Loucy (cell line): Measurements from ENCODE around the gene CCRL2.
"Not testable (repeated sequence)": the region's sequence is repeated elsewhere in the genome, so short reads cannot be mapped to it uniquely, and the experiment has no call there.

Source experiments
- H2AFZ ChIP-seq: fragments of 200-600 bp; sonication (generic); 2 replicates; pipeline ENCODE4 v1.6.0; 2016; ENCODE audit warnings: antibody characterized with exemption, mild to moderate bottlenecking, low read length, moderate library complexity
- H3F3A ChIP-seq: fragments of 200-600 bp; 2 replicates; pipeline ENCODE4 v1.6.0; 2016; ENCODE audit warnings: antibody characterized with exemption, low read depth, mild to moderate bottlenecking
- H3K27me3 ChIP-seq: fragments of 200-600 bp; sonication (generic); 2 replicates; pipeline ENCODE4 v1.6.1; 2014; ENCODE audit warnings: low read length, mild to moderate bottlenecking; ENCODE audit not compliant: insufficient read depth, poor library complexity, severe bottlenecking
- H3K36me3 ChIP-seq: fragments of 200-600 bp; sonication (generic); 2 replicates; pipeline ENCODE4 v1.6.1; 2016; ENCODE audit warnings: low read length; ENCODE audit not compliant: insufficient read depth
- H3K4me1 ChIP-seq: fragments of 200-600 bp; sonication (generic); 2 replicates; pipeline ENCODE4 v1.5.1; 2014; ENCODE audit warnings: low read length, mild to moderate bottlenecking; ENCODE audit not compliant: insufficient read depth, poor library complexity, severe bottlenecking
- H3K4me2 ChIP-seq: fragments of 200-600 bp; sonication (generic); 2 replicates; pipeline ENCODE4 v1.6.0; 2014; ENCODE audit warnings: antibody characterized with exemption, low read length, low read depth, mild to moderate bottlenecking; ENCODE audit not compliant: poor library complexity, severe bottlenecking
- H3K4me3 ChIP-seq: fragments of 200-600 bp; sonication (generic); 2 replicates; pipeline ENCODE4 v1.5.1; 2014; ENCODE audit warnings: low read length, mild to moderate bottlenecking, mixed read lengths; ENCODE audit not compliant: poor library complexity, severe bottlenecking
- H3K79me2 ChIP-seq: fragments of 200-600 bp; sonication (generic); 2 replicates; pipeline ENCODE4 v1.6.1; 2014; ENCODE audit warnings: low read length; ENCODE audit not compliant: insufficient read depth
- H3K9ac ChIP-seq: fragments of 200-600 bp; sonication (generic); 2 replicates; pipeline ENCODE4 v1.6.0; 2014; ENCODE audit warnings: mild to moderate bottlenecking, low read depth, low read length, moderate library complexity; ENCODE audit not compliant: poor library complexity, severe bottlenecking
- H3K9me2 ChIP-seq: fragments of 200-600 bp; sonication (generic); replicated peaks from 2 replicates; pipeline ENCODE4 v1.6.1; 2016; ENCODE audit warnings: low read depth, low read length, mixed read lengths
- H3K9me3 ChIP-seq: fragments of 200-600 bp; sonication (generic); 2 replicates; pipeline ENCODE4 v1.6.1; 2014; ENCODE audit warnings: mild to moderate bottlenecking, antibody characterized with exemption, low read length, low read depth; ENCODE audit not compliant: insufficient read depth
- H4K20me1 ChIP-seq: fragments of 200-600 bp; sonication (generic); 2 replicates; pipeline ENCODE4 v1.6.0; 2014; ENCODE audit warnings: antibody characterized with exemption, low read length, mild to moderate bottlenecking; ENCODE audit not compliant: insufficient read depth, poor library complexity, severe bottlenecking
- CTCF ChIP-seq: fragments of 200-600 bp; sonication (generic); conservative IDR thresholded peaks from 2 replicates; pipeline ENCODE4 v1.5.1; 2014; ENCODE audit warnings: mild to moderate bottlenecking, antibody characterized with exemption, low read length
- EZH2phosphoT487 ChIP-seq: fragments of 200-600 bp; IDR thresholded peaks from 2 replicates; pipeline ENCODE4 v1.6.1; 2018; ENCODE audit warnings: antibody characterized with exemption, mild to moderate bottlenecking, moderate library complexity, borderline replicate concordance

Gene CCRL2

DNA sequence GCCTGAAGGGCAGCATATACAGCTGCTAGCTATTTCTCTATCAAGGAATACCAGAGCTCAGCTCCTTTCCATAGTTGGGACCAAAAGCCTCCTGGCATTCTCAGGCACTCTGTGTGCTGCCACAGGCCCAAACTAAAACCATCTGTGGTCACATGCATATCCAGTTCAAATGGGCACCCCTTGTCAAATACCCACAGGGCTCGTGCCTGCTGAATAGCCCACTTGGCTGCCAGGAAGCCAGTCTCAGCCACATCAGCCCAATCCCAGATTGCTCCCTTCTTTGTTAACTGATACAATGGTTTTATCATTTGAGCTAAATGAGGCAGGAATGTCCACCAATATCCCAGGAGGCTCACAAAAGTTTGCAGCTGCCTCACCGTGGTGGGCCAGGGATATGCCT lies 13.9 kb downstream of the CCRL2 start:
- no peaks in the 10 kb centered on the region for H3K9me3 ChIP-seq
- no peak overlapping the region for H2AFZ ChIP-seq
- H3K27me3 ChIP-seq: no peaks in the 10 kb centered on the region
- no peak overlapping the region for H3K4me3 ChIP-seq
- no peaks in the 10 kb centered on the region for H3K79me2 ChIP-seq
- TF ChIP-seq EZH2phosphoT487: no peak
- TF ChIP-seq CTCF: no peak
- H4K20me1 ChIP-seq: no peaks in the 10 kb centered on the region
- H3K4me2 ChIP-seq: no peak overlapping the region
- H3K36me3 ChIP-seq: no peaks in the 10 kb centered on the region
- H3K4me1 ChIP-seq: peaks cover 17% of the 10 kb centered on the region
- H3K9me2 ChIP-seq: no peaks in the 10 kb centered on the region
- H3K9ac ChIP-seq: no peak overlapping the region
- no peaks in the 10 kb centered on the region for H3F3A ChIP-seq

DNA sequence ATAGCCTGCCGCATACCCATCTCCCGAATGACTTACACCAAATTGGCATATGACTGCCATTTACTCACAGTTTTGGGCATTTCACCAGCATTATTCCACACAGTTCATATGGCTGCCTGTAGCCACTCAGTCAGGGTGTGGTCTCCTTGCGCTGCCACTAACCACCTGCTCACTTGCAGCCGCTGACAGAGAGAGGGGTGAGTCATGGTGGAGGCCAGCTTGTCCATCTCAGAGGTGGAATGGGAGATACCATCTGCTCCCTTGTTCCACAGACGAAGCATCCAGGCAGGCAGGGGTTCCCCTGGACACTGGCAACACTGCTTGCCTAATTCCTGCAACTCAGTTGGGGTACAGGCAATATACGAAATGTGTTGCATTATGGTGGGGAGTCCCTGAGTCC lies 15.6 kb downstream of the CCRL2 start:
- no peak for TF ChIP-seq CTCF
- TF ChIP-seq EZH2phosphoT487: no peak
- H3K4me1 ChIP-seq: peaks cover 22% of the 10 kb centered on the region

GRCh38 chr3:46423588-46423987 lies 16.5 kb downstream of the CCRL2 start:
- H3K9ac ChIP-seq: no peak overlapping the region
- no peak overlapping the region for H3K4me3 ChIP-seq
- no peak overlapping the region for H3K4me2 ChIP-seq
- H3K79me2 ChIP-seq: no peaks in the 10 kb centered on the region
- no peak for TF ChIP-seq EZH2phosphoT487
- no peak for TF ChIP-seq CTCF
- no peaks in the 10 kb centered on the region for H4K20me1 ChIP-seq
- 0 out of 2 replicates have a peak, but pooled peaks cover 2% of the 10 kb centered on the region for H3F3A ChIP-seq
- peaks cover 22% of the 10 kb centered on the region for H3K4me1 ChIP-seq
- H3K36me3 ChIP-seq: no peaks in the 10 kb centered on the region
- H3K27me3 ChIP-seq: no peaks in the 10 kb centered on the region
- no peaks in the 10 kb centered on the region for H3K9me3 ChIP-seq
- H3K9me2 ChIP-seq: no peaks in the 10 kb centered on the region
- H2AFZ ChIP-seq: no peak overlapping the region

More for the DNA sequence above, 15.6 kb downstream of the CCRL2 start:
- H3K9me3 ChIP-seq: no peaks in the 10 kb centered on the region
- H3K4me2 ChIP-seq: no peak overlapping the region
- H3K4me3 ChIP-seq: no peak overlapping the region
- H4K20me1 ChIP-seq: no peaks in the 10 kb centered on the region
- no peaks in the 10 kb centered on the region for H3K36me3 ChIP-seq
- no peaks in the 10 kb centered on the region for H3K79me2 ChIP-seq
- no peak overlapping the region for H2AFZ ChIP-seq
- no peak overlapping the region for H3K9ac ChIP-seq
- H3K27me3 ChIP-seq: no peaks in the 10 kb centered on the region
- H3K9me2 ChIP-seq: no peaks in the 10 kb centered on the region
- no peaks in the 10 kb centered on the region for H3F3A ChIP-seq

DNA sequence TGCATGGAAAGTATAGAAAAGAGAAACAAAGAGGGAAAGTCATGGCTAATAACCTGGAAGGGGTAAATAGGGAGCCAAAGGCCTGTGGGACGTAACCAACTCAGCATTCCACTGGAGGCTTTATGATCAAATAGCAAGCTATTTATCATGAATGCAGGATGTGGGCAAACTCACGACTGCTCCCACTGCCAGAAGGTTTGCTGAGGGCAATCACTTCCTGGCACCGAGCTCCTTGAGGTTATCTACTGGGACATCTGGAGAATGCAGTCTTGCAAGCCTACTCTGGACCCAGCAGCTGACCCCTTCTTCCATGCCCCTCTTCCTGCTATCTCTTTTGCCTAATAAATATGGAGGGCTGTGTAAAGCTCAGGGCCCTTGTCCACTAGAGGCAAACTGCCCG lies 19.4 kb downstream of the CCRL2 start:
- H3F3A ChIP-seq, H3K9me3 ChIP-seq, H2AFZ ChIP-seq, H3K9me2 ChIP-seq, H3K79me2 ChIP-seq, H3K9ac ChIP-seq, H3K27me3 ChIP-seq, H3K36me3 ChIP-seq, H4K20me1 ChIP-seq: not testable (repeated sequence)
- Histone ChIP-seq H3K4me3 (peak overlapping the region; percentile 18), H3K4me1 (peaks cover 30% of the 10 kb centered on the region), H3K4me2 (peak overlapping the region; percentile 41)

- not testable (repeated sequence) for H2AFZ ChIP-seq, H4K20me1 ChIP-seq, H3F3A ChIP-seq, H3K79me2 ChIP-seq, H3K27me3 ChIP-seq, H3K4me3 ChIP-seq, H3K4me2 ChIP-seq, H3K36me3 ChIP-seq, H3K9me3 ChIP-seq, H3K9me2 ChIP-seq, H3K9ac ChIP-seq
- peaks cover 30% of the 10 kb centered on the region for H3K4me1 ChIP-seq
These were observed 20.3 kb downstream of the CCRL2 start for GRCh38 chr3:46427404-46427803.
